HG02678 (cell line): ENCODE results near the gene MMS22L.
A peak's percentile ranks its signal among the peaks of the same experiment; 100 is the strongest.

Source experiments
- ATAC-seq: cut with Tn5 transposase; IDR thresholded peaks from one replicate; pipeline ENCODE4 v1.9.1; 2021; ENCODE audit warnings: mild to moderate bottlenecking, moderate library complexity; ENCODE audit not compliant: unreplicated experiment

Gene MMS22L

GRCh38 chr6:97150932-97151331 is 132.1 kb downstream of the MMS22L start:
- no peak for ATAC-seq

GRCh38 chr6:97147421-97147820 is 135.6 kb downstream of the MMS22L start:
- ATAC-seq: no peak

- no peak for ATAC-seq
Measured at GRCh38 chr6:97145691-97146090, 137.3 kb downstream of the MMS22L start.

GRCh38 chr6:97141756-97142155 is 141.3 kb downstream of the MMS22L start:
- no peak for ATAC-seq

GRCh38 chr6:97138581-97138980 is 144.4 kb downstream of the MMS22L start:
- ATAC-seq: no peak

- ATAC-seq: peak; percentile 63
Measured at GRCh38 chr6:97136626-97137358, 146.2 kb downstream of the MMS22L start.

- ATAC-seq: no peak
Measured at GRCh38 chr6:97133067-97133466, 149.9 kb downstream of the MMS22L start.

- no peak for ATAC-seq
Measured at GRCh38 chr6:97129106-97129505, 153.9 kb downstream of the MMS22L start.

- no peak for ATAC-seq
Measured at GRCh38 chr6:97128507-97128906, 154.5 kb downstream of the MMS22L start.

GRCh38 chr6:97123652-97124051 is 159.4 kb downstream of the MMS22L start:
- no peak for ATAC-seq

GRCh38 chr6:97123112-97123511 is 159.9 kb downstream of the MMS22L start:
- ATAC-seq: no peak

- no peak for ATAC-seq
Measured at GRCh38 chr6:97120511-97120910, 162.5 kb downstream of the MMS22L start.

- no peak for ATAC-seq
Measured at GRCh38 chr6:97114645-97115044, 168.4 kb downstream of the MMS22L start.

- ATAC-seq: no peak
Measured at GRCh38 chr6:97113170-97113569, 169.8 kb downstream of the MMS22L start.

GRCh38 chr6:97111243-97111642 is 171.8 kb downstream of the MMS22L start:
- ATAC-seq: no peak

- peak; percentile 21 for ATAC-seq
Measured at GRCh38 chr6:97110626-97111025, 172.4 kb downstream of the MMS22L start.

GRCh38 chr6:97110149-97110548 is 172.9 kb downstream of the MMS22L start:
- peak; percentile 58 for ATAC-seq

GRCh38 chr6:97109444-97109843 is 173.6 kb downstream of the MMS22L start:
- ATAC-seq: no peak

- ATAC-seq: no peak
Measured at GRCh38 chr6:97102145-97102790, 180.7 kb downstream of the MMS22L start.

- no peak for ATAC-seq
Measured at GRCh38 chr6:97100696-97101095, 182.3 kb downstream of the MMS22L start.

GRCh38 chr6:97097068-97098047 is 185.7 kb downstream of the MMS22L start:
- ATAC-seq: no peak
